ENCODE results near the gene ZNF641.

The ZNF641 gene

GRCh38 chr12:48350249-48351021 is at the start of gene ZNF641:
TSS of gene ZNF641 (minus strand) at chr12:48350919. CDS start at chr12:48348090, 2,829 bp downstream.
- peak; percentile 41 to 66 for DNase-seq

- DNase-seq: no peak
These were observed 39.3 kb upstream of the ZNF641 start for GRCh38 chr12:48390026-48390425.

GRCh38 chr12:48389409-48389808 is 38.7 kb upstream of the ZNF641 start:
- DNase-seq: no peak

- DNase-seq: no peak
These were observed 38.2 kb upstream of the ZNF641 start for GRCh38 chr12:48388938-48389337.

DNA sequence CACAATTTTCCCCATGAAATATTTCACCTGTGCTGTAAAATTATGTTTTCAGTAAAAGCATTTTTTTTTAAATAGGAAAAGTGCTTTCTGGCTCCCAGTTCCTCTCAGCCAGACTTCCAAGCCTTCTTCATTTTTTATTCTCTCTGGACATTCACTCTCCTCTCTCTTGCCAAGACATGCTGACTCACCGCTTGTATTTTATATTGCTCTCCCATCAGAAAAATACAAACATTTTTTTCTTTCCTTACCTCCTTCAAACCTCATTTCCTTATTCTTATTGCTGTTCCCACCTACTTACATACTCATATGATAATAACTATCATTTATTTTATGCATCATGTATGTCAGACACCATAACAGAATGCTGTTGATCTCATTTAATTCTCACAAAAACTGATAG is 37.7 kb upstream of the ZNF641 start:
- DNase-seq: no peak

- no peak for DNase-seq
These were observed 29.9 kb upstream of the ZNF641 start for GRCh38 chr12:48380596-48380995.

GRCh38 chr12:48379794-48380193 is 29.1 kb upstream of the ZNF641 start:
- no peak for DNase-seq

DNA sequence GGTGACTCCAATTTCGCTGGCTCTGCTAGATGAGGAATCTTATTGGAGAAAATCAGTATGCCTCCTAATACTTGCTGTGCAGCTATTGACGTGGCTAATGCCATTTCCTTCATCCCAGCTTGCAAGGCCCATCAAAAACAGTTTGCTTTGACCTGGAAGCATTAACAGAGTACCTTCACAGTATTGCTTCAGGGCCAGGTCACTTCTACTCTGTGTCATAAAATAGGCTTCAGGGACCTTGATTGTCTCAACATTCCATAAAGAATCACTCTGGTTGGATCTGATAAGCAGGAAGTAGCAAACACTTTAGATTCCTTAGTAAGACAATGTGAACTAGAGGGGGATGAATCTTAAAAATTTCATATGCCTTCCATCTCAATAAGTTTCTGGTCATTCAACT is 26.9 kb upstream of the ZNF641 start:
- no peak for DNase-seq

DNA sequence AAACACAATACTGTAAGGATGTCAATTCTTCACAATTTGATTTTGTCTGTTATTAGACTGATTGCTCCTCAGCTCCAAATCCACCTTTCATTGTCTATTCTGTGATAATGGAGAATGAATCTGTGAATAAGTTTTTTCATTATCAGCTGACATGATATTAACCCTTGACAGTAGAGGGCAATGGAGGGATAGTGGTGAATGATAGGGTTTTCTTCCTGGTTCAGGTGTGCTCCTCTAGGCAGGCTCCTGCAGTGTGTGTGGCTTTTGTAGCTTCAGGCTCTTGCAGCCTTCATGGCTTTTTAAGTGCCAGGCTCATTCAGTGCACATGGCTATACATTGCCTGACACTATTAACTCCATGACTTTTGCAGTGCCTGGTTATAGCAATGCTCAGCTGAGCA is 23.4 kb upstream of the ZNF641 start:
- no peak for DNase-seq

- no peak for DNase-seq
These were observed 15.4 kb upstream of the ZNF641 start for GRCh38 chr12:48366131-48366530.

- no peak for DNase-seq
These were observed 11.1 kb upstream of the ZNF641 start for GRCh38 chr12:48361664-48362339.

DNA sequence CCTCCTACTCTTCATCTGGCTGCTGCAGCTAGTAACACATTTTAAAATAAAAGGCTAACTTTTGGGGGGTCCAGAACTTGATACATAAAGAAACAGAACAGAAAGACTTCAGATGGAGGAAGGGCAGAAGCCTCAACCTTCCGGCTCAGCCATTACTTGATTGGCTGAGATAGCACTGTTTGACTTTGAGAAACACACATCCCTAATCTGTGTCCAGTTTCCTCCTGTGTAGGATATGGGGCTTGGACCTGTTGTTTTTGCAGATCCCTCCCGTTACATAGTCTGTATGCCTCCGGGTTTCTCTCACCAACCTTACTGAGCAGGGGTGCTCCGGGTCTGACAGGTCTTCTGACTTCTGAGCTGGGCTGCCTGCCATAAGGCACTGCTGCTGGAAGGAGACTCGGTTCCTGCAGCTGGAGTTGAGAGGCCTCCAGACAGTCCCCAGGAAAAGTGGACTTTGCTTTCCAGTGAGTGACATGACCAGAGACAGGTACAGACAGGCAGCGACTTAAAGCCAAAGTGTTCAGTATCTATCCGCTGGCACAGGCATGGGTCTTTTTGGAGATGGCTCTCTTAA is 8.3 kb upstream of the ZNF641 start:
- DNase-seq: no peak

DNA sequence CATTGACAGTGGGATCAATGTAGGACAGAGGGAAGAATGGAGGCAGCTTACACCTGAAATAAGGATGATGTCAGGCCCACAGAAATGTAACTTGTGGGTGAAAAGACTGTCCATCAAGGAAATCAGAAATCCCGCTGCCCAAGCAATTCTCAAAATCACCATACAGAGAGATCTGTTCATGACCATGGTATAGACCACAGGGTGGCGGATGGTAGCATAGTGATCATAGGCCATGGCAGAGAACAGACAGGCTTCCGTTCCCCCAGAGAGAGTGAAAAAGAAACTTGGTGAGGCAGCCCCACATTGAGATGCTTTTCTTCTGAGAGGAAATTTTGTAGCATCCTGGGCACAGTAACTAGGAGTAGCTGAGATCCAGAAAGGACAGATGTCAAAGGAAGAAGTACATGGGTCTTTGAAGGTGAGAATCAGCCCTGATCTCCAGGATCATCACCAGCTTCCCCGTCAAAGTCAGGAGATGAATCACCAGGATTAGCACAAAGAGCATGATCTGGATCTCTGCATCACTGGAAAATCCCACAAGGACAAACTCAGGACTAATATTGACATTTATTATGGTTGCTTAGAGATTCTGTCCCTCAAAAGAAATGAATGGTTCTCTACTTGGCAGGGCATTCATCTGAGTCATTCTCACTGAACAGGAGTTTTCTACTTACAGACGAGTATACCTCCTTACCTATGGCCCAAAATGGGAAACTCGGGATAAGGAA is 5.5 kb upstream of the ZNF641 start:
- no peak for DNase-seq

GRCh38 chr12:48352157-48352760 is 1.5 kb upstream of the ZNF641 start:
- DNase-seq: no peak

GRCh38 chr12:48351022-48351708 is 446 bp upstream of the ZNF641 start:
- peak; percentile 21 to 37 for DNase-seq

DNA sequence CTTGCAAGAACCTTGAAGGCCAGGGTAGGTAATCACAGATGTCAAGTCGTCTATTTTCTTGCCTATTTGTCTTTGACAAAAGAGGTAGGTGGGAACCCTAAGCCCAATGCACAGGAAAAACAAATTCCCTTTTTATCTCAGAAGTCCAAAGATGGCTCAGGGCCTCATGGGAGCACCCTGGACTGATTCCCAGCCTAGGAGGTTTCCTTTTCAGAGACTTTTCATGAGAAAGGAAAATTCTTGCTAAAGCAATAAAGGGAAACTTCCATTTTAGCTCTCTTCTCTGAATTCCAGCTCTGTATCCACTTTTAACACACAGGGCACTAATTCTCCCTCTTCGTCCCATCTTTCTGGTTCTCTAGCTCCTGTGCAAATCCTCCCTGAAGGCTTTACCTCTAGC is 1.2 kb downstream of the ZNF641 start:
- no peak for DNase-seq

- DNase-seq: no peak
These were observed 7.7 kb downstream of the ZNF641 start for GRCh38 chr12:48342980-48343379.

- peak in 1 of 2 experiments; percentile 21 for DNase-seq
These were observed 9.8 kb downstream of the ZNF641 start for GRCh38 chr12:48340943-48341342.

DNA sequence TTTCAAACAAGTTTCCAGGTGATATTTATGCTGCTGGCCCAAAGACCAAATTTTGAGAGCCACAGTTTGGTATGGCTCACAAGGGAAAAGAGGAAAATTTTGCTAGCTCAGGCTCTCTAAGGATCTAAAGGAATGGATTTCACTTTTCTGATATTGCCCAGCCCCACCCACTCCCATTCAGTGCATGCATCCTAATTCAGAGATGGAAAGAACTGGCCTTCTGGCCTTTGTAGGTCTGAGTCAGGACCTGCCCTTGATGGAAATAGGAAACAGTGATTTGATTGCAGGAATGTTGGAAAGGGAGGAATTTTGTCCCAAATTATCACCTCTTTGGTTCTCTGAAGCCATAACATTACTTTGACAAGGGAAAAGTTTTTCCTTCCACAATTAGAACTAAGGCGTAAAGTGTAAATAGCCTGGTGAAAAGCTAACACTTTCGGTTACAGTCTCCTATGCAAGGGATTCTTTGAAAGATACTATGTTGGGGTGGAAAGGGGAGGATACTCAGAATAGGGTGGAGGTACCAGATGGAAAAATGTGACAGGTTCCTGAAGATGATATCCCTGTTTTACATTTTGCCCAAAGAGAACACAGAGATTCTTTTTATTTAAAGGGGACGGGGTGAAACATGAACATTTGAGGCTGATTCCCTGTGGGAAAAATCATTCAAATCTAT is 11.1 kb downstream of the ZNF641 start:
- no peak for DNase-seq

GRCh38 chr12:48336564-48336963 is 14.2 kb downstream of the ZNF641 start:
- DNase-seq: no peak

GRCh38 chr12:48336061-48336460 is 14.7 kb downstream of the ZNF641 start:
- no peak for DNase-seq

DNA sequence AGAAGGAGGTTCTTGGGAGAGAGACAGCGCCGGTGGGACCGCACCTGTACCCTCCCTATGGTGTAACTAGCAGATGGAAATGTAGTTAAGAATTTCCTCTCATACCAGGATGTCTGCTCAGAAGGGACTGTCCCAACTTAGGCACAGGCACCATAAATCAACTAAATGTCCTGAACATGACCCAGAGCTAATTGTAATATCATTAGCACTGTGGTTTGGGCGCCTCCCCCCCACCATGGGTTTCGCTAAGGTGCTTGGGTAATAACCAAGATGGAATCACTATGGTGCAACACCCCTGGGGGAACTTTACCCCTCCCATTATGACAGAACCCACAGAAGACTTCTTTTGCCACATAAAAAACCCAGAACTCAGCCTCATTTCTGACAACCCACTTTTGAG is 15.9 kb downstream of the ZNF641 start:
- DNase-seq: no peak

Data from Kasumi-1 (cell line).